HG03520 (cell line): ENCODE measurements around the gene KLHDC8B.

Experiments used
- ATAC-seq: cut with Tn5 transposase; IDR thresholded peaks from one replicate; pipeline ENCODE4 v1.9.1; 2021; ENCODE audit warnings: mild to moderate bottlenecking, moderate library complexity; ENCODE audit not compliant: unreplicated experiment

KLHDC8B gene

DNA sequence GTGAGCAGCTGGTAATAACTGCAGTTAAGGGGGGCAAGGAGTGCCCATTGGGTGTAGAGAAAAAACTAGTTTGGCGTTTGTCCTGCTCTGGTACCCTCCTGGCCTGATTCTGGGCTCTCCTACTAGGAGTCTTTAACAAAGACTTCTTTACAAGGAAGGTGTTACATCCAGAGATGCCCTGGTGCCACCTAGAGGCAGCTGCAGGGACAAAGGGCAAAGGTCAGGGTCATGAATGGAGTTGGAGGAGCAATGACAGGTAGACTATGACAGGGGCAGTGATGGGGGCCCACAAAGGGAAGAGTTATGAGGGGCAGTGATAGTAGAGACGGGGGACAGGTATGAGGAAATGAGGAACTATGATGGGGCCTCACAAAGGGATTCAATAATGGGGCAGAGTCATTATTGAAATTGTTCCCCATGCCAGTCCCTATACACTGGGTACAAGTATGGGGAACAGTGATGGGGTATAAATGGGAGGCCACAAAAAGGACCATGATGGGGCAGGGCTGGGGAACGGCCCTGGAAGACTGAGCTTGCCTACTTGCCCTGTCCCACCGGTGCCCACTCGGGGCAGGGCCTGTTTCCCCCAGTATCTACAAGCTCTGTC lies 13.2 kb upstream of the KLHDC8B start:
- ATAC-seq: no peak

DNA sequence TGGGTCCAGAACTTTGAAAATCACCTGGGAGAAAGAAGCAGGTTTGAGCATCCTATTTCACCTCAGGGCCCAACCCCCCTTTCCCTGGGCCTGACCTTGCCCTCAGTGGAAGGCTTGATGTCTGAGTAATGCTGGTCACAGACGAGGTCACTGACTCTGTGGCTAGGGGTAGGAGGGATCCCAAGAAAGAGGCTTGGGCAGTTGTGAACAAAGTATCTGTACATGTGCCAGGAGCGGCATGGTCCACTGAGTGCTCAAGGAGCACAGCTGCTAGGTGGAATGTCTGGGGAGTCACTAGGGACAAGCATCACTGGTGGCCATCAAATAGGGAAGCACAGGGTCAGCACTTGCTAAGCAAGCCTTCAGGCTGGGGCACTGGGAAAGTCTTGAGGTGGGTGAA lies 12.6 kb upstream of the KLHDC8B start:
- no peak for ATAC-seq

DNA sequence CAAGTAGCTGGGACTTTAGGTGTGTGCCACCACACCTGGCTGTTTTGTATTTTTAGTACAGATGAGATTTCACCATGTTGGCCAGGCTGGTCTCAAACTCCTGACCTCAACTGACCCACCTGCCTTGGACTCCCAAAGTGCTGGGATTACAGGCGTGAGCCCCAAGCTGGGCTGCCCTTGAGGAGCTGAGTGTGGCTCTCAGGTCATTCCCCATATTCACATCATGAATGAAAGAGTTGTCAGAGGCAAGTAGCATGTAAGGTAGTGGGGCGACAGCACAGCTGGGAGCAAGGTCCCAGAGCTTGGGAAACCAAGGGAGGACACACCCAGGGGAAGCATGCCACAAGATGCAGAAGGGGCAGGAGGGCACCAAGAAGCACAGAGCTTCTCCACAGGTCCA lies 10.2 kb upstream of the KLHDC8B start:
- ATAC-seq: no peak

DNA sequence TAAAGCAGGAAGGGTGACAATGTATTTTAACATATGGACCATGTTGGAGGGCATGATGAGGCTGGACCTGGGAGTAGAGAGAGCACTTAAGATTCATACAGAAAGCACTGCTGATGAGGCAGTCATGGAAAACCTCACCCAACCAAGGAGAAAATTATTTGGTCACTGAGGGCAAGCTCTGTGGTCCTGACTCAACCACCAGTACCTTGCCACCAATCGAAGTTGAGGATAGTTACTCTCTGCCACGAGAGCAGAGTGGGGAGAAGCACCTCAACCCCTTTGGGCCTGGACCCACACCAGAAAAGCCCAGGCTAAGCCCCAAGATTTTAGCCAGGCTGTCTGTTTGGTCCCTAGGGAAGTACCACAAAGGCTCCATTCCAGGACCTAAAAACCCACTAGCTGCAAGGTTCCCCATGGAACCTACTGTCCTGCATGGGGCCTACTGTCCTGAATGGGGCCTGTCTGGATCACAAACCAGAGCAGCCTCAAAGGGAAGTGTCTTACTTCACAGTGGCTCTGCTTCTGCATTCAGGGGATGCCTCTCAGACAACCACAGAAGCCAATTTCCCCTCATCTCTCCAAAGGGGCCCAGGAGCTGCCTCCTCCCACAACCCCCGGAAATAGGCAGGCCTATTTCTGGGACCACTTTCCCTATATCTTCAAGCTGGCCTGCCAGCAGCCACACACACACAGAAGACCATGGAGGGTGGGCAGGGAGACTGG lies 9.4 kb upstream of the KLHDC8B start:
- no peak for ATAC-seq

DNA sequence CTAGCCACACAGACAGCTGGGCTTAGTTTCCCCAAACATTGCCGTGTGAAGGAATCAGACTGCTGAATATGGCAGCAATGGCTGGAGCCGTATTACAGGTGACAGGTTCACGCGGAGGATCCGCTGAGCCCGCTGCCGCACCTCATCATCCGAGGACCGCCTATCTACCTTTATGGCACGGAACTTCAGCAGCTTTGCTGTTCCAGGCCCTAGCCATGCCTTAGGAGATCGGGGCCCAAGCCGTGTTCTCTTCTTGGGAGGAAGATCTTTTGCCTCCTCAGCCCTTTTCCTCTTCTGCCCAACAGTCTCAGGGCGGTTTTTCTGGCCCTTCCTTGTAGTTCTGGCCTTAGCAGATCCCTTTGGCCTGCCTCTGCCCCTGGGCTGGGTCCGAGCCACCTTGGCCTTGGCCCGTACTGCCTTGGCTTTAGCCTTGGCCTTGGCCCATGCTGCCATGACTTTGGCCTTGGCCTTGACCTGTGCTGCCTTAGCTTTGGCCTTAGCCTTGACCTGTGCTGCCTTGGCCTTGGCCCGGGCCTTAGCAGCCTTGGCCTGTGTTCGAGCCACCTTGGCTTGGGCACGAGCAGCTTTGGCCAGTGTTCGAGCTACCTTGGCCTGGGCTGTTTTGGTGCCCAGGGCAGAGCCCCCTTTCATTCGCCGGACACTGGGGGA lies 8.5 kb upstream of the KLHDC8B start:
- ATAC-seq: no peak

DNA sequence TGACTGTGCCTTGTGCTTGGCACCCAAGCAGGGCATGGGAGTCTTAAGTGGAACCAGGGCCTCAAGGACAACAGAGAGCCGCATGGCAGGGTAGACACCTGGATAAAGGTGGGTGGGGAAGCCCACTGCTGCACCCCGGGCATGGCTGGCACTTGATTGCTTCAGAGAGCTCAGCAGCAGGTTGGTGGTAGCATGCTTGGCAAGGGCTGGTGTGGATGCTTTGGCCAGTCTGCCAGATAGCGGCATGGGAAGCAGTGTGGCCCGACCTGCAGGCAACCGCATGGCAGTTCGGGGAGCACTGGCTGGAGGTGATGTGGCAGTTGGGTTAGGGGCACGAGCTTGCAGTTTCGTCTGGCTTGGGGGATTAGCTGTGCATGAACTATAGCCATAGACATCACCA lies 7.8 kb upstream of the KLHDC8B start:
- no peak for ATAC-seq

DNA sequence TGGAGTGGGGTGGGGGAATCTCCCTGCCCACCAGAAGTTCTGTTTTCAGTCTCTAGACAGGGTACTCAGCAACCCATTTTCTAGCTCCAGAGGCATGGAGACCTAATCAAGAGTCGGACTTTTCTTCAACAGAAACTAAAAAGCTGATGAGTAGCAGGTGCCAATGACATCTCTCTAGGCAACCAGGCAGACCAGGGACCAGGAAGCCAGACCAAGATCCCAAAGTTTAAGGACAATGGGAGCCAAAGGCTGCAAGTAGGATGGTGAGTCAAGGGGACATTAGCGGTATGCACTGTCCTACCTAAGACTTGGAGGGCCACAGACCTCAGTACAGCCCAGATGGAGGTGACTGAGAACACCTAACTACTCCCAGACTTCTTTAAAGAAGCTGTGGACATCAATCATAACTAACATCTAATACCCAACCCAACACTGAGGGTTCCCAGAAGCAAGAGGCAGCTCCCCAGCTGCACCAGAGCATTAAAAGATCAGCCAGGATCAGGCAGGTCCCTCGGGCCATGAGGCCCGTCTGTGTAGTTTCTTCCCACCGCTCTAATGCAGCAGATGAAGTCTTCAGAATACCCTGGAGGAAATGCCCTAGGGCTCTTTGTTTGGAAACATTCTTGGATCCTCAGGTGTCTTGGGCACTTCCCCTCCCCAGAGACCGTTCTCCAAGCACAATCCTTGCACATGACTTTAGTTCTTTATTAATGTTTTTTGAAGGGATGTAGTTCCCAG lies 6.2 kb upstream of the KLHDC8B start:
- no peak for ATAC-seq

DNA sequence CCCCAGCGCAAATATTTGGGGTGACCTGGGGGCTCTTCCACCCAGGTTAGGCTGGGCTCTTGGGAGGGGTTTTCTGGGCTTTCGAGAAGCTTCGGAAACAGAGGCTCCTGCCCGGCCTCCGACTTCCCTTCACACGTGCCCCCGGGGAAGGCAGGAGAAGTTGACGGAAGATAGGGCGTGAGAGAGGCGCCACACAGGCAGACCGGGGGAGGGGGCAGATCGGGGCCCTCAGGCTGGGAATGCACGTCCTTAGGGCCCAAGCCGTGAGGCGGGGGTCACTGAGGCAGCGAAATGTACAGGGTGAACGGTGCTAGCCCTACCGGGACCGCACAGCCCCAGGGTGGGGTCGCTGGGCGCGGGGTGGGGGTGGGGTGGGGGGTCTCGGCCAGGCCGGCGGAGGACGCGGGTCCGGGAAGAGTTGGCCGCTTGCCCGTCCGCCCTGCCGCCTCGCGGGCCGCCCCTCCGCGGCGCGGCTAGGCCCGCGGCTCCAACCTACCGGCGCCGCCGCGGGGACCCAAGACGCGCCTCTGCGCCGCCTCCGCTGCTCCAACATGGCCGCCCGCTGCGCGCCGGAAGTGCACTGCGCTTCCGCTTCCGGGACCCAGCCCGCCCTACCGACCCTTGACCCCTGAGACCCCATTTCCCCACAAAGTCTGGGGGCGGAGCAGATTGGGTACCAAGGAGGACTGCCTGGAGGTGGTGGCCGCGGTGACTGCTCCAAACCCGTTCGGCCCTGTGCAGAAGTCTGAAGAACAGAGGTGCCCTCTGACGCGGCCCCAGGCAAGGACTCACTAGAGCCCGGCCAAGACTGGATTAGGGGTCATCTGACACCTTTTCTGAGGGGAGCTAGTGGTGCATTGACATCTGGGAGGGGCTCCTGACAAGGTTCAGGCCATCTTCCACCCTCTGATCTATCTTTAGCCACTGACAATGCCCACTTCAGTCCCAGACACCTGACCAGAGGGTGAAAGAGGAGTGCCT lies 5.3 kb upstream of the KLHDC8B start, which contains the start of gene CCDC71:
Gene CCDC71 (minus strand): TSS at position 561 of the 981 bp plus-strand sequence. CDS start 2,123 bp downstream, outside the sequence.
- peak; percentile 65 for ATAC-seq

DNA sequence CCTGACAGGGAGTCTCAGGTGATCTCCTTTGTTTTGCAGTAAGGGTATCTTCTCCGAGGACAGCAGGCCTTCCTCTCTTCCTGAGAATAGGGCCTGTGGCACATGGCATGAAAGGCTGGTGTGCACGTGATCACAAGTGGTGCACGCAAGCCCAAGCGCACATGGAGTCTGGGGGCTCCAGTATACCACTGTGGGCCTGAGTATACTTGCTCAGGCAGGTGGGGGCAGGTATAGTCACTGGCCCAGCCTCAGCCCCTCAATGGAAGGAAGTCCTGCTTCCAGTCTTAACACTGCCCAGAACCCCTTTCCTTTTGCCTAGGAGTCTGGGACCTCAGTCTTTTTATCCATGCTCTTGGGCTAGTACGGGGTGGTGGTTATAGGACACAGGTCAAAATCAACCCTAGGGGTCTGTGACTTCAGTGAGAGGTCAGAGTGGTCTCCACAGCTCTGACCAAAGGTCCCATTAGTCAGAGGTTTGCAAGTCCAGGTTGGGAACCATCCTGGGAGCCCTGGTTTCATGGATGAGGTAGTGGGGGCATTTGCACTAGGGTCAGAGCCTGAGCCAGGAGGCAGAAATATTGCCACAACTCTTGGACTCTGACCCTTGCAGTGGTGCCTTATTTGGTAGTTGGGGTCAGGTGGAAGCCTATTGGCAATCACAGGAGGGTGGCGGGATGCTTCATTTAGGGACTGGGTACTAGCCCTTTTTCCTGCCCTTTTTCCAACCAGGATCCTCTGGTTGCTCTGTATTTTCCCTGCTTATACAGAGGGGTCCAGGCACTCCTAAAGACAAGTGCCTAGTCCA lies 4.4 kb upstream of the KLHDC8B start:
- ATAC-seq: no peak

DNA sequence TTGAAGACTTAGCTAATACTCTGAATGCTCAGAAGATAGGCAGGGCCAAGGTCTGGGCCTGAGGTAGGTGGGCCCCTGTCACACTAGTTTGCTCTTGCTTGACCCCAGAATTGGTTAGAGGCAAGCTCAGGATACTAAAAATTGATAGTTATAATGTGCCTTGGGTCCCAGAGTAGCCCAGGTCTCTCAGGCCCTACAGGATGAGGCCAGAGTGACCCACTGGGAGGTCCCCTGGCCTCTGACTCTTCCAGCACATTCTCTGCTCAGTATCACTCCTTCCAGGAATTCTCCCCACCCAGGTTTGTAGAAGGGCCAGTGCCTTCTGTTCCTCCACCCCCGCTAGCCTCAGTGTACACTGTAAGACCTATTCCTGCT lies 667 bp upstream of the KLHDC8B start:
- no peak for ATAC-seq

DNA sequence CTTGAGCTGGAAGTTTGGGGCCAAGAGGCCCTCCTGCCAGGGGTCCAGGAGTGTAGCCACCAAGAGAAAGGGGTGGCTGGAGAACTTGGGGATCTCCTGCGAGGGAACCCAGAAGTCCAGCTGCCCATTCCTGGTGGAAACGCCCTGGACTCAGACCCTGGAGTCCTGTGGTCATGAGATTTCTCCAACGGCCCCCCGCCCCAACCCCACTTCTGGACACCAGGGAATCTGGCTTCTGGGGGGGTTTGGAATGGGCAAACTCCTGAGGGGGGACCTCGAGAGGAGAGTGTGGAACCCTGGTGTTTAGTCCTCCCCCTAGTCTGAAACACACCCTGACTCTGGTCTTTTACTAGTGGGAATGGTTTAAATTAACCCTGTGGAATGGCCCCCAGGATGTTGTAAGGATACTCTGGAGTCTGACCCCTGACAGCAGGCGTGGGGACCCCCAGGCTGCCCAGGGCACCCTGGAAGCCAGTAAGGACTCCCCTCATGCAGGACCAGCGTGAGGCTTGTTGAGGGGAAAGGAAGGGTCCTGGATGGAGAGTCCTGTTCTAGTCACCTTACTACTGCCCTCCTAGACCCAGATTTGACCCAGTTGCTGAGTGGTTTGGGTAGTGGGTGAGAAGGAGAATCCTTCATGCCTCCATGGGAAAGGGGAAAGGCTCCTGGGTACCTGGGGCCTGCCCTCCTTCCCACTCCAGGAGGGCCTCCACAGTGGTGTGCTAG lies 540 bp downstream of the KLHDC8B start:
- no peak for ATAC-seq

DNA sequence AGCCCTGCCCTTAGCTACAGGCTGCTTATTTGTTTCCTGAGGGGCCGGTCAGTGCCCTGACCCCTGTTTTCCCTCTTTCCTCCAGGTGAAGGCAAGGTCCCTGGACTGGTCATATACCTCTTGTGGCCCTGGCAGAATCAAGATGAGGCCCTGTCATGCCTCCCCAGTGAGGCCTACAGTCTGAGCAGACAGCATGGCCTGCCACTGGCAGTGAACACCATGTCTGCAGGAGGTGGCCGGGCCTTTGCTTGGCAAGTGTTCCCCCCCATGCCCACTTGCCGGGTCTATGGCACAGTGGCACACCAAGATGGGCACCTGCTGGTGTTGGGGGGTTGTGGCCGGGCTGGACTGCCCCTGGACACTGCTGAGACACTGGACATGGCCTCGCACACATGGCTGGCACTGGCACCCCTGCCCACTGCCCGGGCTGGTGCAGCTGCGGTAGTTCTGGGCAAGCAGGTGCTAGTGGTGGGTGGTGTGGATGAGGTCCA lies 1.2 kb downstream of the KLHDC8B start:
- ATAC-seq: no peak

DNA sequence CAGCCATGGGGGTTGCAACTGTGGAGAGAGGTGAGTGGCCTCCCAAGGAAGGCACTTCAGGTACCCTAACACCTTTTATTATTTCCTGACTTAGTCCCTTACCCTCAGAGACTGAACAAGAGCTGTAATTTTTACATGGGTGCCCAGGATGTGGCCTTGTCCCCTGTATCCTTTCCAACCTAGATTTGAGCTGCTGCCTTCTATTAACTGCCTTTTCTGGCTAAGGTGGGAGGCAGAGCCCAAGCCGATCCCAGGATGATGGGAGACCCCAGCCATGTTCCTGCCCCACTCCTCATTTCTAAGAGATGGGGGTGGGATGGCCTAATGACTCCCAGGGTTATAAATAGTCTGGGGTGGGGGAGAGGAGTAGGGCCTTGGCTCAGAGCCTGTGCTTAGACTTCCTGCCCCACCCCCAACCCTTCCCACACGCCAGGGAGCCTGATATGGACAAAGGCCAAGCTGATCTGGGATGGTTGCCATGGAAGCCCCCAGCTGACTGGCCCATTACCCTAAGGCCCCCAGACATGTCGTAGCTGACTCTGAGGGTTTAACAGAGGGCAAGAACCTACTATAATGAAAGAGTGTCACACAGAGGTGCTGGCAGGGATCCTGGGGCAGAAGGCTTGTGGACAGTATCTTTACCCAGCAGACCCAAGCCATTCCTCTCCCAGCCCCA lies 1.9 kb downstream of the KLHDC8B start:
- ATAC-seq: no peak

DNA sequence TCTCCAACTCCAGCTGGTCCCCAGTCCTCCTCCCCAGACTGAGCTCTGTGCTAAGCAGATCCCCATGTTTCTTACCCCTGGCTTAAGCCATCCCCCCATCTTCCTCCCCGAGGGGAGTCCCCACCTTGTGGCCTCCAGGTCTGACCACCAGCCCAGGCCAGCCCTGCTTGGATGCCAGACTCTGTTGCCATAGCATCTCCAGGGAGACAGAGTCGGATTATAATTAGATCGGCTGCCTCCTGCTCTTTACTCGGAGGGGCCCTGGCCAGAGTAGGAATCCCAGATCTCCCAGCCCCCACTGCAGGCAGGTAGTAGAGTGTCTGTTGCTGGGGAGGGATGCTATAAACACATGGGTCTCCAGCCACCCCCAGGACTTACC lies 2.4 kb downstream of the KLHDC8B start:
- no peak for ATAC-seq

DNA sequence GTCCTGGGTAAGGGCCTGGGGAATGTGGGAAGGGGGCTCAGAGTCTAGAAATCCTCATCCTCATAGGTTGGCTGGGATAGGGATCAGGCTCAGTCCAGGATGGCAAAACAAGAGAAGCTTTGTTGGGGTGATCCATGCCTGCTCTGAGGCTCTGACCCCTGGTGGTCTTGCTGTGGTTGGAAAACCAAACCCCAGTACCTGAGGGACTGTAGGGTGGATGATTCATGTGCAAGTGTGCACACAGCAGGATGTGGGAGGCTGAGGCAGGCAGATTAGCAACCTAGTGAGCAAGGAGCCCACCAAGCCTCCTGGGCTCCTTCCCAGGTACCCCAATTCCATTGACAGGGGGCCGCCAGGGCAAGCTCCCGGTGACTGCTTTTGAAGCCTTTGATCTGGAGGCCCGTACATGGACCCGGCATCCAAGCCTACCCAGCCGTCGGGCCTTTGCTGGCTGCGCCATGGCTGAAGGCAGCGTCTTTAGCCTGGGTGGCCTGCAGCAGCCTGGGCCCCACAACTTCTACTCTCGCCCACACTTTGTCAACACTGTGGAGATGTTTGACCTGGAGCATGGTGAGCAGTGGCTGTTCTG lies 3.1 kb downstream of the KLHDC8B start:
- no peak for ATAC-seq

DNA sequence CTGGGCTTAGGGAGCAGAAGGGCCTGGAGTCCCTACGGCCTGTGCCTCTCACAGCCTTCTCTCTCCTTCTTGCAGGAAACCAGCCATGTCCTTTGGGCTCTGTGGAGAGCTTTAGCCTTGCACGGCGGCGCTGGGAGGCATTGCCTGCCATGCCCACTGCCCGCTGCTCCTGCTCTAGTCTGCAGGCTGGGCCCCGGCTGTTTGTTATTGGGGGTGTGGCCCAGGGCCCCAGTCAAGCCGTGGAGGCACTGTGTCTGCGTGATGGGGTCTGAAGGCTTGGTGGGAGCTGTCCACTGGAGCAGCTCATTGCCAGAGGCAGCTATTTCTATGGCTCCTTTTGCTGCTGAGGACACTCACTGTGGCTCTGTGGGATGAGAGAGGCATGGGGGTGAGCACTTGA lies 4.1 kb downstream of the KLHDC8B start:
- ATAC-seq: no peak

DNA sequence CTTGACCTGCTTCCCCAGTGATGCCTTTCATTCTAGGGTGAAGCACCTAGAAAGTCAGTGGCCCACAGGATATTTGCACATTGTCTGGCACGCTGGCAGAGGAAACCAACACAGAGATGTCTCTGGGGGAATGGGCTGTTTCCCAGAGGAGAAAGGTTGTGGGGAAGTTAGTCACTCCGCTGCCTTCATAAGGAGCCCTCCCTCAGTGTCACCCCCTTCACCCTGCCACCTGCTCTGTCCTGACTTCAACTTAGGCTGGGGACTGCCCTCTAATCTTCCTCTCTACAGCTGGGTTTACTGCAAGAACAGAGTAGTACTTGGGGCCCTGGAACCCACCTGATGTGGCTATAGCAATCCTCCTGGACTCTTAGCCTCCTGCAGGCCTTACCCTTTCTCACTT lies 5.7 kb downstream of the KLHDC8B start:
- ATAC-seq: no peak

DNA sequence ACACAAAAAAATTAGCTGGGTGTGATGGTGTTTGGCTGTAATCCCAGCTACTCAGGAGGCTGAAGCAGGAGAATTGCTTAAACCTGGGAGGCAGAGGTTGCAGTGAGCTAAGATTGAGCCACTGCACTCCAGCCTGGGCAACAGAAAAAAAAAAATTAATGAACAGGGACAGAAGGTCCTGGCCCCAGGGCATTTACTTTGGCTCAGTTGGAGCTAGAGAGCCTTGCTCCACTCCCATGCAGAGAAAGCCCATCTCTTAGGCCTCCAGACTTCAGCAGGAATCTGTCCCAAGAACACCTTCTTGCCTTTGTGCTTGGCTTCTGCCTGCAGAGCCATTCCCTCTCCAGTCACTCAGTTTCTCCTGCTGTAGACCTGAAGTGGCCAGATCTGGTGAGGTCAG lies 8.7 kb downstream of the KLHDC8B start:
- ATAC-seq: no peak
